A549 treated with RU486 at 1 μM for 4 hours (cell line): ENCODE results near the gene ABCC1. TPM values are rescaled to one million over a fixed set of nuclear protein-coding genes. Genes with fewer than 3 reads are reported as not detected.

Experiments used
- total RNA-seq: library from RNA; stranded (reverse); fragments of 200-300 nt; extraction: Qiagen RNA extraction; gene quantifications from 5 replicates; pipeline ENCODE4 v1.2.3, GENCODE V29; 2022; ENCODE audit warnings: low read depth

The ABCC1 gene
- total RNA-seq: 94.8 to 110 TPM (median 106 TPM) in 5 replicates

DNA sequence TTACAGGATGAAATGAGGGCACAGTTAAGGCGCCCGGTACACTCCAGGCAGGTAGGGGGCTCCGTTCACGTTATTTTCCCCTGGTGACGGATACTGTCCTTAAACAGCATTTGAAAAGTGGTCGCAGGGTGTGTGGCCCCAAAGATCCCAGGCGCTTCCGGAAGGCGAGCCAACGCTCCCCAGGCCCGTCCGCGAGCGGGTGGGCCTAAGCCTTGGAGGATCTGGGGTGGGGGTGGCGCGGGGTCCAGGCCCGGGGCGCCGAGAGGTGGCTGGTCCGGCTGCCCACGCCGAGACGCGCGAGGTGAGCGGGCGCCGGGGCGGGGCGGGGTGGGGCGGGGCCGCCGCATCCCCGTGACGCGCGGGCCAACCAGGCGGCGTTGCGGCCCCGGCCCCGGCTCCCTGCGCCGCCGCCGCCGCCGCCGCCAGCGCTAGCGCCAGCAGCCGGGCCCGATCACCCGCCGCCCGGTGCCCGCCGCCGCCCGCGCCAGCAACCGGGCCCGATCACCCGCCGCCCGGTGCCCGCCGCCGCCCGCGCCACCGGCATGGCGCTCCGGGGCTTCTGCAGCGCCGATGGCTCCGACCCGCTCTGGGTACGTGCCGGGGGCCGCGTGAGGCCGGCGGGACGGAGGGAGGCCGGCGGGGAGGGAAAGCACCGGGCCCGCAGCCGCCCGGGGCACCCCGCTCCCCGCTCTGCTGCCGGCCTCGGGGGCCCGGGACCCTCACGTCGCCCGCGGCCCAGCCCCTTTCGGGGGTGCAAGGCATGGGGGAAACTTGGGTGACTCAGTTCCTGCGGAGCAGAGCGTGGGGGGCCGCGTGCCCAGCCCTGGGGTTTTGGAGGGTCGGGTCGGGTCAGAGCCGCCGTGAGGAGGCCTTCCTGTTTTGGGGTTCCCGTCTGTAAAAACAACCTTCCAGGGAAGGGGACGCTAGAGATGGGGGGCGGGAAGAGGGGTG is at the start of gene ABCC1:
Gene ABCC1 (plus strand): TSS at position 407 of the 951 bp plus-strand sequence. CDS start 136 bp downstream, at position 543.

Other genes with a start within 250 kb of the ABCC1 start
- gene MYH11, start 92.6 kb upstream of the ABCC1 start, total RNA-seq: 0.02 to 0.12 TPM (median 0.05 TPM) in 5 replicates
- 36.8 to 54.0 TPM (median 41.1 TPM) in 5 replicates for gene CEP20, start 61.0 kb upstream of the ABCC1 start, total RNA-seq